GM18508 (cell line): ENCODE measurements around the gene KIF11.
"Not testable (repeated sequence)": the region's sequence is repeated elsewhere in the genome, so short reads cannot be mapped to it uniquely, and the experiment has no call there.

Experiments
- ATAC-seq: cut with Tn5 transposase; IDR thresholded peaks from one replicate; pipeline ENCODE4 v1.9.1; 2021; ENCODE audit warnings: moderate number of reproducible peaks; ENCODE audit not compliant: insufficient read depth, unreplicated experiment

The KIF11 gene

DNA sequence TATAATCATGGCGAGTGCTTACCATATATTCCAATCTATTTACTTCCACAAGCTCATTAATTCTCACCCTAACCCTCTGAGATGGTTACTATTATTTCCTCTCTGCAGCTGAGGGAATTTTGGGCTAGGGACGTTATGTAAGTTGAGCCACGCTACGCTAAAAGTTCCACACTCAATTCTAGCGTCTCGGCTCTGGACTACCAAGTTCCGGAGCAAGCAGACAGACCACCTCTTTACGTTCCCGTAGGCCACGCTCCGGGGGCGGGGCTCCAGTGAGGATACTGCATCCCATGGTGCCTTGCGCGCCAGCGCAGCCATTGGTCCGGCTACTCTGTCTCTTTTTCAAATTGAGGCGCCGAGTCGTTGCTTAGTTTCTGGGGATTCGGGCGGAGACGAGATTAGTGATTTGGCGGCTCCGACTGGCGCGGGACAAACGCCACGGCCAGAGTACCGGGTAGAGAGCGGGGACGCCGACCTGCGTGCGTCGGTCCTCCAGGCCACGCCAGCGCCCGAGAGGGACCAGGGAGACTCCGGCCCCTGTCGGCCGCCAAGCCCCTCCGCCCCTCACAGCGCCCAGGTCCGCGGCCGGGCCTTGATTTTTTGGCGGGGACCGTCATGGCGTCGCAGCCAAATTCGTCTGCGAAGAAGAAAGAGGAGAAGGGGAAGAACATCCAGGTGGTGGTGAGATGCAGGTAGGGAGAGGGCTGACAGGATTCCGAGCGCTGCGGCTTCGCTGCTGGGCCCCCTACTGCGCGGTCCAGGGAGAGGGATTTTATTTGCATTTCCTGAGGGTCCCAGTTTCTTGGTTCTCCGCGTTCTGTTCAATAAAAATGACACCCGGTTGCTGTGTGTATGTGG is at the start of gene KIF11:
TSS of gene KIF11 (plus strand) at position 370 of the 858 bp plus-strand sequence. CDS start at position 616, 246 bp downstream.
- peak; percentile 71 for ATAC-seq

GRCh38 chr10:92544296-92544695 is 48.6 kb upstream of the KIF11 start:
- ATAC-seq: no peak

DNA sequence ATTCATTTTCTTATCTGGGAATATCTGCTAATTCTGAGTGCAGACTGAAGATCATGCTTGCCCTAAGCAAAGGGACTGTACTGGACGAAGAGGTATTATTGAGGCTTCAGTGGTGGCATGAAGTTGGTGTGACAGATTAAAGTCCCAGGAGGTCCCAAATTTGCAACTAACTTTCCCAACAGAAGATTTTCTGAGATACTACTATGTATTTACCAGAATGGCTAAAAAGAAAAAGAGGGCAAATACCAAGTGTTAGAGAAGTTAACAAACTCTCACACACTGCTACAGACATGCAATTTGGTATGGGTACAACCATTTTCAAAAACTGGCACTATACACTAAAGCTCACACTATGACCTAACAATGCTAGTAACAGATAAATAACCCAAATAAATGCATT is 47.4 kb upstream of the KIF11 start:
- no peak for ATAC-seq

GRCh38 chr10:92547676-92548075 is 45.3 kb upstream of the KIF11 start:
- no peak for ATAC-seq

- ATAC-seq: no peak
Measured at GRCh38 chr10:92550924-92551323, 42.0 kb upstream of the KIF11 start.

- no peak for ATAC-seq
Measured at GRCh38 chr10:92552310-92552709, 40.6 kb upstream of the KIF11 start.

- no peak for ATAC-seq
Measured at GRCh38 chr10:92553959-92554358, 39.0 kb upstream of the KIF11 start.

- no peak for ATAC-seq
Measured at GRCh38 chr10:92559046-92559445, 33.9 kb upstream of the KIF11 start.

GRCh38 chr10:92562424-92562823 is 30.5 kb upstream of the KIF11 start:
- no peak for ATAC-seq

- ATAC-seq: no peak
Measured at GRCh38 chr10:92567952-92568600, 24.9 kb upstream of the KIF11 start.

- no peak for ATAC-seq
Measured at GRCh38 chr10:92569071-92569470, 23.9 kb upstream of the KIF11 start.

- not testable (repeated sequence) for ATAC-seq
Measured at GRCh38 chr10:92569663-92570062, 23.3 kb upstream of the KIF11 start.

- no peak for ATAC-seq
Measured at GRCh38 chr10:92571649-92572048, 21.3 kb upstream of the KIF11 start.

DNA sequence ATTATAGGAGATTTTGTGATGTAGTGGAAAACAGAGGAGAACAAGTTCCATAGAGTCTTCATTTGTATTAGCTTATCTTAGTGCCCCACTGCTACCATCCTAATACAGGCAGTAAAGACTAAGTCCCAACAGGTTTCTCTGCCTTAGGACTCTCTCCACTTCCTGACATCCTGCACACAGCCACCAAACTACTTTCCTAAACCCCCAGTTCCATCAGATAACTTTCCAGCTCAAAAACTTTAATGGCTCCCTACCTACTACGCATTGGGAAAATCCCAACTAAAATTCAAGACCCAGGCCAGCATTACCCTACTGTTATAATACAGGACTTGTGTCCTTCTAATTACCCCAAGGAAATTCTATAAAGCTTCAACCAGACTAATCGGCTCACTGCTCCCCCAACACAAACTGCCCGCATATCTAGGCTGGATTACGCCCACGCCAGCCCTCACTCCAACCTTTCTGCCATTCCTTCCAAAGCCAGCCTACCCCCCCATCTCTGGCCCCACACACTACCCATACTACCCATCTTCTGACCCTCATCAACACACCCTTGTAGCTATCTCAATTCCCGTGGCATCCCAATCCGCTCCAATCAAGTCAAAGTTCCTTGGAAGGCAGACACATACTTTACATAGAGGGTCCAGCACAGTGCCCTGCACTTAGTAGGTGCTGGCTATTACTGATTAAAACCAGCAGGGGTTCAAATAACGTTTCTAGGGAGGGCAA is 20.4 kb upstream of the KIF11 start:
- no peak for ATAC-seq

DNA sequence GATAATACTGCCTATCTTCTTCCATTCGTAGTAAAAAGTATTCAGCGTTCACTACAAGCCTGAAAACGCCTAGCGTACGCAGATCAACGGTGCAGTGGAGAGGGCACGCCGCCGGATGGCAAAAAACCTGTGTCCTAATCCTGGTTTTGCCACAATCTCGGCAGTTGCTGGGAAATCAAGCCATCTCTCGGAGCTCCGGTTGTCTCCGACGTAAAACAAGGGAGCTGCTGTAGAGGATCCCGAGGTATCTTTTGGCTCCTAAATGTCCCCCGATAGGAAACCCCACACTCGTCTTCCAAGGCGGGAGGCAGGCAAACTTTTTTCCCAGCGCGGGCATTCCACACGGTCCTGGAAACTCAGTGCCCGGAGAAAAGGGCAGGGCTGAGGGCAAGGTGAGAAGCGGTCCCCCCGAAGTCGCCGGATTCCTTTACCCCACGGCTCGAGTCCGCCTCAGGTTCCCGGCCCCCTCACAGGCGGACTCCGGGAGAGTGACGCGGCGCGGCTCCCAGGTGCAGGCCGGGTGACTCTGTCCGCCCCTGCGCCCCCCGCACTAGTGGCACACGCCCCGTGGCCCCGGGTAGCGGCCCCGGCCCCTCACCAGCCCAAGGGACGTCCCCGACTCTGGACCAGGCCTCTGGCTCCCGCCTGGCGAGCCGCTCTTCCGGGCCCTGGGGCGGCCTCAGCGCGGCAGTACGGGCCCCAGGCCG is 19.7 kb upstream of the KIF11 start:
- peak; percentile 18 for ATAC-seq

- peak; percentile 39 for ATAC-seq
Measured at GRCh38 chr10:92573798-92574547, 19.0 kb upstream of the KIF11 start, which contains the start of gene IDE. Gene IDE (minus strand): TSS chr10:92574093. CDS start chr10:92574019, 74 bp downstream.

DNA sequence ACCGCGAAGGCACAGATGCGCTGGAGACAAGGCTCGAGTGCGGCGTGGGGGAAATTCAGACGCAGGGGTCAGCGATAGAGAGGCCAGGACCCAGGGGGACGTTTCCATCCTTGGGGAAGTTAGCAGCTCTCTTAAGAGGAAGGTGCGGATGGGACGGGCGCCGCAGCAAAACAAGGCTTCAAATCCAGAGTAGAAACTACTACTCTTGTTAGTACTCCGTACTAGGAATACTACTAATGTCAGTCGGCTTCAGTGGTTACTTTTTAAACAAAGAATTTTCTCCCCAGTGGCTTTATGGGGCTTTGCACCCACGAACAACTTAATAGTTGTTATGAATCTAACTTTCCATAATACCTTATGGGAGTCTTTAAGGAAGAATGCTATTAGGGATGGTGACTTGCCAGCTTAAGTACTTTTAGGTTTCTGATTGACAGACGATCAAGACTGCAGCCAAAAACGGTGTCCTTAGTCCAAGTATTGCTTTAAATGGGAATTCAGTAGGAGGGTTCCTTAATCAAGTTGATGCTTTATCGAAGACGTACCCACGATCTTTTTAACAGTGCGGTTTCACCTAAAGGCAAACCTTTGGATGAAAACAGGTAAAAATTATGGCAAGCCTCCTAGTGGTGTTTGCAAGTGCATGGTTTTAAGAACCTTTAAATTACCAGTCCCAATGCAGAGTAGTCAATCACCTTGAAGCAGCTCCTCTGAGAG is 18.2 kb upstream of the KIF11 start:
- peak; percentile 30 for ATAC-seq

- ATAC-seq: no peak
Measured at GRCh38 chr10:92575961-92576360, 17.0 kb upstream of the KIF11 start.

DNA sequence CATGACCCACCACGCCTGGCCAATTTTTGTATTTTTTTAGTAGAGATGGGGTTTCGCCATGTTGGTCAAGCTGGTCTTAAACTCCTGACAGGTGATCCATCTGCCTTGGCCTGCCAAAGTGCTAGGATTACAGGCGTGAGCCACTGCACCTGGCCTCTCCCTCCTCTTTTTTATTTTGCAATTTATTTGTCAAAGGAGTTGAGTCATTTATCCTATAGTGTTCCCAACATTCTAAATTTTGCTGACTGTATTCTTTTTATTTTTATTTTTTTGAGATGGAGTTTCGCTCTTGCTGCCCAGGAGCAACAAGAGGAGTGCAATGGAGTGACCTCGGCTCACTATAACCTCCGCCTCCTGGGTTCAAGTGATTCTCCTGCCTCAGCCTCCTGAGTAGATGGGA is 10.6 kb upstream of the KIF11 start:
- ATAC-seq: not testable (repeated sequence)
